PC-3 (cell line): Measurements from ENCODE around the gene SLMAP. TPM values are rescaled to one million over a fixed set of nuclear protein-coding genes. Genes with fewer than 3 reads are reported as not detected.

ENCODE experiments used
- ATAC-seq: fragments of 200-7000 bp; cut with Tn5 transposase; 2 replicates; pipeline ENCODE4 v1.9.1; 2020; ENCODE audit warnings: mild to moderate bottlenecking, moderate library complexity
- BruUV-seq: library from RNA; stranded (reverse); fragments of 400-500 nt; replicated peaks from 2 replicates; lab custom pipeline; 2021; lab: Mats Ljungman, UMichigan
- CTCF ChIA-PET: fragments of 300-600 bp; sonication (Branson Sonifier 250); formaldehyde crosslinking; loops from one replicate; lab custom pipeline; 2022; ENCODE audit warnings: antibody characterized with exemption; lab: Charles Lee
- POLR2A ChIA-PET: fragments of 300-600 bp; sonication (Branson Sonifier 250); formaldehyde crosslinking; loops from one replicate; lab custom pipeline; 2022; ENCODE audit warnings: antibody characterized with exemption; ENCODE audit not compliant: unreplicated experiment; lab: Charles Lee
- DNase-seq: peaks from one replicate; pipeline ENCODE4 v3.0.0-alpha.2; 2015
- H2AFZ ChIP-seq: fragments of 300-600 bp; sonication (generic); 2 replicates; pipeline ENCODE4 v1.6.0; 2016; ENCODE audit warnings: antibody characterized with exemption, low read length
- H3F3A ChIP-seq: fragments of 300-600 bp; sonication (generic); one replicate; pipeline ENCODE4 v1.6.0; 2017; ENCODE audit warnings: antibody characterized with exemption, low read length, control low read depth, mild to moderate bottlenecking; ENCODE audit not compliant: unreplicated experiment
- H3K27ac ChIP-seq: fragments of 300-600 bp; sonication (generic); 2 replicates; pipeline ENCODE4 v1.5.1; 2016; ENCODE audit warnings: mild to moderate bottlenecking, low read length
- H3K27me3 ChIP-seq: fragments of 300-600 bp; sonication (generic); 2 replicates; pipeline ENCODE4 v1.6.1; 2016; ENCODE audit warnings: low read length, mixed read lengths
- H3K36me3 ChIP-seq: fragments of 300-600 bp; sonication (generic); 2 replicates; pipeline ENCODE4 v1.6.1; 2016; ENCODE audit warnings: low read depth, mixed run types, low read length, mixed read lengths
- H3K4me1 ChIP-seq: fragments of 300-600 bp; sonication (generic); 2 replicates; pipeline ENCODE4 v1.5.1; 2016; ENCODE audit warnings: low read length; ENCODE audit not compliant: insufficient read depth
- H3K4me2 ChIP-seq: fragments of 300-600 bp; sonication (generic); 2 replicates; pipeline ENCODE4 v1.6.0; 2016; ENCODE audit warnings: low read length
- H3K4me3 ChIP-seq: fragments of 300-600 bp; sonication (generic); 2 replicates; pipeline ENCODE4 v1.5.1; 2016; ENCODE audit warnings: mild to moderate bottlenecking, low read length, mixed read lengths
- H3K79me2 ChIP-seq: fragments of 300-600 bp; sonication (generic); 2 replicates; pipeline ENCODE4 v1.6.1; 2017; ENCODE audit warnings: low read length, mixed read lengths
- H3K9ac ChIP-seq: fragments of 300-600 bp; sonication (generic); 2 replicates; pipeline ENCODE4 v1.6.0; 2016; ENCODE audit warnings: mild to moderate bottlenecking, low read length
- H3K9me2 ChIP-seq: fragments of 300-600 bp; sonication (generic); replicated peaks from 2 replicates; pipeline ENCODE4 v1.6.1; 2016; ENCODE audit warnings: mixed run types, low read length, mixed read lengths
- H3K9me3 ChIP-seq: fragments of 300-600 bp; sonication (generic); 2 replicates; pipeline ENCODE4 v1.6.1; 2016; ENCODE audit warnings: low read length, mixed read lengths
- H4K20me1 ChIP-seq: fragments of 300-600 bp; sonication (generic); 2 replicates; pipeline ENCODE4 v1.6.1; 2016; ENCODE audit warnings: low read length, mixed read lengths
- EZH2 ChIP-seq: fragments of 300-600 bp; sonication (generic); IDR thresholded peaks from one replicate; pipeline ENCODE4 v1.6.1; 2017; ENCODE audit warnings: antibody characterized with exemption, mild to moderate bottlenecking, low read length; ENCODE audit not compliant: unreplicated experiment
- EZH2phosphoT487 ChIP-seq: fragments of 300-600 bp; sonication (generic); IDR thresholded peaks from 2 replicates; pipeline ENCODE4 v1.6.1; 2018; ENCODE audit warnings: mild to moderate bottlenecking, antibody characterized with exemption, low read length, borderline replicate concordance
- intact Hi-C: fragments of 100-400 bp; cut with micrococcal nuclease; formaldehyde crosslinking; loops from 2 replicates; pipeline ENCODE4 v1.9.0; 2023
- total RNA-seq: library from RNA; depleted of rRNA; stranded (reverse); fragments of >200 nt; gene quantifications from 2 replicates; pipeline ENCODE4 v1.2.3, GENCODE V29; 2014
- TF ChIP-seq, protein P1 (sequence below): fragments of 300-600 bp; sonication (generic); conservative IDR thresholded peaks from 2 replicates; pipeline ENCODE4 v1.5.1; 2017; ENCODE audit warnings: antibody characterized with exemption, low read depth, mild to moderate bottlenecking, low read length

Gene SLMAP
- total RNA-seq, 1 experiment from 2014 or later, result 60.0 TPM

DNA sequence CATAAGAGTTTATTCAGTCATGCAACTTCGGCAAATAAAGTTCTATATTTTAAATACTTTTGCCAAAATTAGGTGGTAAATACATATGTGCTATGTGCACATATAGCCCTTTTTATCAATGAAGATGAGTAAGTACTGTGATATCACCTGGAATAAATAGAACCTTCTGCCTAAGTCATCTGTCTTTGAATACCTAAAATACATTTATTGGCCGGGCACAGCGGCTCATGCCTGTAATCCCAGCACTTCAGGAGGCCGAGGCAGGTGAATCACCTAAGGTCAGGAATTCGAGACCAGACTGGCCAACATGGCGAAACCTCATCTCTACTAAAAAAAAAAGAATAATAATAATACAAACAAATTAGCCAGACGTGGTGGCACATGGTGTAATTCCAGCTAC, 178.3 kb downstream of the SLMAP start:
- intact Hi-C loops, result no loop called here

DNA sequence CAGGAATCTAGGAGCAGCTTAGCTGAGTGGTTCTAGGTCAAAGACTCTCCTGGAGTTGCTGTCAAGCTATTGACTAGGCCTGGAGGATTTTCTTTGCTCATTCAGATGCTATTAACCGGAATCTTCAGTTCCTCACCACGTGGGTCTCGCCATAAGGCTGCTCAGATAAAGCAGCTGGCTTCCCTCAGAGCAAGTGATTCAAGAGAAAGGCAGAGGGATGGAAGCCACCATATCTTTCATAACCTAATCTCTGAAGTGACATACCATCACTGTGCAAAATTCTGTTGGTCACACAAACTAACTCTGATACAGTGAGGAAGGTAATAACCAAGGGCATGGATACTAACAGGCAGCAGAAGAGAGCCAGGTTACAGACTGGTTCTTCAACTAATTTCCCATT, 179.4 kb downstream of the SLMAP start:
- intact Hi-C loops, result no loop called here
- no TSS peak for BruUV-seq
- Histone ChIP-seq H3K4me3 (no peak overlapping the region), H3K9ac (no peak overlapping the region), H3K4me1 (no peaks in the 10 kb centered on the region), H3K79me2 (no peaks in the 10 kb centered on the region), H3K27ac (no peak overlapping the region), H4K20me1 (no peaks in the 10 kb centered on the region), H3K9me2 (no peaks in the 10 kb centered on the region), H3F3A (no peaks in the 10 kb centered on the region), H2AFZ (no peak overlapping the region), H3K36me3 (peaks cover 6% of the 10 kb centered on the region; the same call in 1 of the 2 replicates), H3K4me2 (no peak overlapping the region), H3K9me3 (no peaks in the 10 kb centered on the region), H3K27me3 (no peaks in the 10 kb centered on the region)
- ATAC-seq, result no peak
- POLR2A ChIA-PET, result no interaction called here
- TF ChIP-seq EZH2phosphoT487 (no peak), EZH2 (no peak)
- TF ChIP-seq, protein P1, sequence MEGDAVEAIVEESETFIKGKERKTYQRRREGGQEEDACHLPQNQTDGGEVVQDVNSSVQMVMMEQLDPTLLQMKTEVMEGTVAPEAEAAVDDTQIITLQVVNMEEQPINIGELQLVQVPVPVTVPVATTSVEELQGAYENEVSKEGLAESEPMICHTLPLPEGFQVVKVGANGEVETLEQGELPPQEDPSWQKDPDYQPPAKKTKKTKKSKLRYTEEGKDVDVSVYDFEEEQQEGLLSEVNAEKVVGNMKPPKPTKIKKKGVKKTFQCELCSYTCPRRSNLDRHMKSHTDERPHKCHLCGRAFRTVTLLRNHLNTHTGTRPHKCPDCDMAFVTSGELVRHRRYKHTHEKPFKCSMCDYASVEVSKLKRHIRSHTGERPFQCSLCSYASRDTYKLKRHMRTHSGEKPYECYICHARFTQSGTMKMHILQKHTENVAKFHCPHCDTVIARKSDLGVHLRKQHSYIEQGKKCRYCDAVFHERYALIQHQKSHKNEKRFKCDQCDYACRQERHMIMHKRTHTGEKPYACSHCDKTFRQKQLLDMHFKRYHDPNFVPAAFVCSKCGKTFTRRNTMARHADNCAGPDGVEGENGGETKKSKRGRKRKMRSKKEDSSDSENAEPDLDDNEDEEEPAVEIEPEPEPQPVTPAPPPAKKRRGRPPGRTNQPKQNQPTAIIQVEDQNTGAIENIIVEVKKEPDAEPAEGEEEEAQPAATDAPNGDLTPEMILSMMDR, result no peak
- CTCF ChIA-PET, result interaction anchor here (0.6 kb wide), 1 partner anchor 306 kb away, joined by 3 read pairs; no protein-coding TSS in a partner anchor
- no peak for DNase-seq

More for the DNA sequence above, 178.3 kb downstream of the SLMAP start:
- H2AFZ ChIP-seq, result no peak overlapping the region
- ATAC-seq (no peak), DNase-seq (no peak)
- no peaks in the 10 kb centered on the region for H3K9me3 ChIP-seq
- no peak overlapping the region for H3K4me2 ChIP-seq
- H3K27me3 ChIP-seq, result no peaks in the 10 kb centered on the region
- H3K9ac ChIP-seq, result no peak overlapping the region
- H4K20me1 ChIP-seq, result no peaks in the 10 kb centered on the region
- H3K9me2 ChIP-seq, result no peaks in the 10 kb centered on the region
- BruUV-seq, result no TSS peak
- no peaks in the 10 kb centered on the region for H3F3A ChIP-seq
- no peak for TF ChIP-seq EZH2
- no peak for TF ChIP-seq EZH2phosphoT487
- TF ChIP-seq, protein P1, result no peak
- CTCF ChIA-PET, result no interaction called here
- no peak overlapping the region for H3K4me3 ChIP-seq
- POLR2A ChIA-PET, result no interaction called here
- no peak overlapping the region for H3K27ac ChIP-seq
- H3K79me2 ChIP-seq, result no peaks in the 10 kb centered on the region
- peaks cover 6% of the 10 kb centered on the region for H3K36me3 ChIP-seq
- H3K4me1 ChIP-seq, result no peaks in the 10 kb centered on the region

GRCh38 chr3:57937092-57937491, 181.0 kb downstream of the SLMAP start:
- no peaks in the 10 kb centered on the region for H3K4me1 ChIP-seq
- no TSS peak for BruUV-seq
- ChIA-PET CTCF (no interaction called here), POLR2A (no interaction called here)
- DNase-seq (no peak), ATAC-seq (no peak)
- no peaks in the 10 kb centered on the region for H4K20me1 ChIP-seq
- no peak for TF ChIP-seq EZH2phosphoT487
- TF ChIP-seq EZH2, result no peak
- TF ChIP-seq, protein P1, result no peak
- no peaks in the 10 kb centered on the region for H3K9me2 ChIP-seq
- no peaks in the 10 kb centered on the region for H3K27me3 ChIP-seq
- H3K9ac ChIP-seq, result no peak overlapping the region
- no peaks in the 10 kb centered on the region for H3K79me2 ChIP-seq
- no peak overlapping the region for H3K4me3 ChIP-seq
- H3K4me2 ChIP-seq, result no peak overlapping the region
- H2AFZ ChIP-seq, result no peak overlapping the region
- H3K9me3 ChIP-seq, result no peaks in the 10 kb centered on the region
- H3K36me3 ChIP-seq, result peaks cover 6% of the 10 kb centered on the region; the same call in 1 of the 2 replicates
- intact Hi-C loops, result no loop called here
- H3F3A ChIP-seq, result no peaks in the 10 kb centered on the region
- H3K27ac ChIP-seq, result no peak overlapping the region
